HG02588 (cell line): ENCODE data around the gene CT47C1.
A peak's percentile ranks its signal among the peaks of the same experiment; 100 is the strongest.

Experiments
- ATAC-seq: cut with Tn5 transposase; IDR thresholded peaks from one replicate; pipeline ENCODE4 v1.9.1; 2021; ENCODE audit warnings: mild to moderate bottlenecking, moderate library complexity; ENCODE audit not compliant: unreplicated experiment

The CT47C1 gene

DNA sequence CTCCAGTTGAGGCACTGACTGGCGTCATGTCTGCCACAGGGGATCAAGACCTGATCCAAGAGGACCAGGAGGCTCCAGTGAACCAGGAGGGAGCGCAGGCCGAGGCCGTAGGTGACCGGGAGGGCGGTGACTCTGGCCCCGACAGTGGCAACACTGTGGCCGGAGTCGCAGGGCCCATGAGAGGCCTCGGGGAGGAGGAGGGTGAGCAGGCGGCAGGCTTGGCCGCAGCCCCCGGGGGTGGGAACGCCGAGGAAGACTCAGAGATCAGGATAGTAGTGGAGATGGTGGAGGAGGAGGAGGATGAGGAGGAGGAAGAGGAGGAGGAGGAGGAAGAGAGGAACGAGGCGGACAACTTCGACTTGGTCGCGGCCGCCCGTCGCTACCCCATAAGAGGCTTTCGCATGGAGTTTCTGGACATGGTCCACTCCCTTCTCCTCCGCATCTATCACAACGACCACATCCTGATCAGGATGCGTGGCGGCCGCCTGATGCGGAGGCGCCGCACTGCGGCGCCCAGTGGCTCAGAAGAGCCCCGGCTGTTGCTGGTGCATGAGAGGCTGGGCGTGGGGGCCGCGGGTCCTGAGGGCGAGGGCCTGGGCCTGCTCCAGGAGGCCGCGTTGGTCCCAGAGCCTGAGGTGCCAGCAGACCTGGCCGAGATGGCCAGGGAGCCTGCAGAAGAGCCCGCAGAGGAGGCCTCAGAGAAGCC lies 560 bp downstream of the CT47C1 start:
- ATAC-seq, result no peak

DNA sequence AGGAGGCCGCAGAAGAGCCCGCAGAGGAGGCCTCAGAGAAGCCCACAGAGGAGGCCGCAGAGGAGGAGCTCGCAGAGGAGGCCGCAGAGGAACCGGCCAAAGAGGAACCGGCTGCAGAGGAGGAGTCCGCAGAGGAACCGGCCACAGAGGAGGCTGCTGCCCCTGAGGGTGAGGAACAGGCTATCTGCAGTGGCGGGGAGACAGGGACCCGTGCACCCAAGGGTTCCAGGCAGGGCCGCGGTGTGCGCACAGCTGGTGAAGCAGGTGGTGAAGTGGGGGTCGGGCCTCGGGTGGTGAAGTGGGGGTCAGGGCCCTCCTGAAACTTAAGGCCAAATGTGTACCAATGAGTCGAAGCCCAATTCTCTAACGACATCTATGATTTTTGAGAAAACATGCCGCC lies 1.1 kb downstream of the CT47C1 start:
- no peak for ATAC-seq

DNA sequence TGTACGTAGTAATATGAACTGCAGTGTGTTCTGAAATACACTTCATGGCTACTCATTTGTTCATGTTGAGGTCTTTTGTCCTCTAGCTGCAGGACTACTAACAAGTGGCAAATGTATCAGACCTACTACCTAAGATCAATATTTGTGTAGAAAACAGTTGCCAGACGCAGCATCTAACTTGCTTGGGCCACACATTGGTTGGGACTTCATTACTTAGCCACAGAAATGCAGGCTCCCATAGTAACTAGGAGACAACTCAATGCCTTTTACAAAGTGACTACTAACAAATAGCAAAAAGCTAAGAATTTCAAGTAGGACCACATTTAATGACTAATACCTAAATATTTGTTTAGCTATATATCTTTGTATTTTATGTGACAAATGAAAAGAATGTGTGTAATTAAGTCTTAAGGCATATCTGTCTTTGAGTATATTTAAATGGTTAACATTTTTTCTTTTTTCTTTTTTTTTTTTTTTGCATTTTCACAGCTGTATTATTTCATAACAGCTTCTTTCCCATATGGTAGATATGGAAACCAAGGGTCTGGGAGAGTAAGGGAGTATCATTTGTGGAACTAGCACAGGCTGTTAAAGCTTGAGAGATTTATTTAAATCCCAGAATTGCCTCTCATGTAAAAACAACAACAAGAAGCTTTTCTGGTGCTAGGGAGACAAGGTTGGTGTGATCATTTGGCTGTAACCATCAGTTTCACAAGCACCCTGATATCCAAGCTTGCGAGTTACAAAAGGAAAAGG lies 2.7 kb downstream of the CT47C1 start:
- no peak for ATAC-seq

GRCh38 chrX:119082278-119082677 lies 9.5 kb downstream of the CT47C1 start:
- no peak for ATAC-seq

GRCh38 chrX:119084766-119085165 lies 12.0 kb downstream of the CT47C1 start:
- ATAC-seq, result no peak

DNA sequence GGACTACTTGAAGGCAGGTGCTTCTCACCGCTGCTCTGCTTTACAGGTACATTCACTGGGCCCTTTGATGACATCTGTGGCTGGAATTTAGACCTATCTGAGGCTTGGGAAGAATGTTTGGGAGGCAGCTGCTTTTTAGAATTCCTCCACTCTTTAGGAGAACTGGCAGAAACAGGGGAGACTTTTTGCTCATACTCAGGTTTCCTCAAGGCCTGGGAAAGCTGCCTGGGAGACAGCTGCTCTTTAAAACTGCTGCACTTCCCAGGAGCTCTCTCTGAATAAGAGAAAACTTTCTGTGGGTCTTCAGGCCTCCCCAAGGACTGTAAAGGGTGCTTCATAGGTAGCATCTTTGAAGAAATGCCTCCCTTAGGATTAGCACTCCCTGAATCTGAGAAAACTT lies 14.3 kb downstream of the CT47C1 start:
- no peak for ATAC-seq

- no peak for ATAC-seq
These were observed 16.8 kb downstream of the CT47C1 start for GRCh38 chrX:119089619-119090018.

DNA sequence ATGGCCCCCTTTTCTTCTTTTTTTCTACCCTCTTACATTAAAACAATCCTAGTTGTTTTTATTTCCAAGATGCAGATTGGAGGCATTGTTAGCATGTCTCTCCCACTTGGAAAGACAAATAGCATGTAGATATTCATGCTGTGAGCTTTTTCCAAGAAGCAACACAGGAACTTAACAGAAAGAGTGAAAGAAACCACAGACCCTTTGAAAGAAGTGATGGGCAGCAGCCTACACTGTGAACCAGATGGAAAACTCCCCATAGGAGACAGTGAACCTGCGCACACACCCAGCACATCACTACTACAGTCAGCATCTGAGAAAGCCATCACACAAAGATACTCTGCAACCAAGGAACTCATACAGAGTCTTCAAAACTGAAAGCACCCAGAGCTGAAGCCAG lies 17.8 kb downstream of the CT47C1 start:
- no peak for ATAC-seq

GRCh38 chrX:119093991-119094735 lies 21.4 kb downstream of the CT47C1 start:
- no peak for ATAC-seq

- no peak for ATAC-seq
These were observed 22.0 kb downstream of the CT47C1 start for GRCh38 chrX:119094819-119095218.

DNA sequence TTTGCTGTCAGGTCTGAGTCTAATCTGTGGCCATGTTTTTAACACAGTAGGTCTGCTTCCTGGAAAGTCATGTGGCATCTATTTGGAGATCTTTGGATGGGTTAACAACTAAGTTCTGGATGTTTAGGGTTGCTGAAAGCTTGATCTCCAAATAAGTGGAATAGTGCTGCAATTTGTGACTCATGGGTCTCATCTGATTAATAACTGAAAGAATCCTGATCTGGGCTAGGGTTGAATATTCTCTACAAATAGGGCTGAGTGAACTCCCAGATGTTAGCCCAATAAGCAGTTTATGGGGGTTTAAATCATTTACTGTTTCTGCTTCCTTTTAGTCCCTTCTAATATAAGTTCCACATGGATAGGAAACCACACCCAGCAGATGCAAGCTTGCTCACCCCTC lies 23.1 kb downstream of the CT47C1 start:
- ATAC-seq, result no peak

DNA sequence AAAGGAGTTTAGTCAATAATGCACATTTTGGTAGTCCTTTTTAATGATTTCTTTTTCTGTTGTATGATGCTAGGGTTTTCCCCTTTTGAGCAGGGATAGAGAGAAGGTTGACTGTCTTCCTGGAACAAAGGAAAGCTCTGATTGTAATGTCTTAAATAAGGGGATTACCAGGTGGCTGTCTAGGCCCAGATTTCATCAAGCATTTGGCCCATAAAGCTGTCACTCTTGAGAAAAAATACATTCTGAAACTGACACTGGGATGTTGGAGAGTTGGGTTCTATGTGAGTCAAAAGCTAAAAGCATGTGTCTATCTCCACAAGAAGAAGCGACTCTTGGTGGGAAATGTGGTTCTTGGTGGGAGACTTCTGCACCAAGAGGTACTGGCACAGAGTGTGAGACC lies 28.4 kb downstream of the CT47C1 start:
- ATAC-seq, result no peak

GRCh38 chrX:119105826-119106225 lies 33.0 kb downstream of the CT47C1 start:
- ATAC-seq, result no peak

DNA sequence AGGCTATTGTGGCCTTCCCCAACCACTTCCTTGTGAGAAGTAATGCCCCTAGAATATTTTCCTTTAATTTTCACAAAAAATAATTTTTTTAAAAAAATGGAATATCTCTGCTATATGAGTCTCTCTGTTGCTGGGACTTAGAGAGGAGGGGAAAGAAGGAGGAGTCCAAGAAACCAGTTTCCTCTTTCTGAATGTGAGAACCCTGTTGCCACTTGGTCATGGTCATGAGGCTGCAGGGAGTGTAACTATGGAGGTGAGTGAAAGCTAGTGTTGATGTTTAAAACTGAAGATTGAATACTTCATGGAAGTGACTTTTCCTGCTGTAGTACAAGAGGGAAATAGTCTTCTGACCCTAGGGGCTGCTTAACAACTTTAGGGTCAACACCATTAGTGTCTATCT lies 34.4 kb downstream of the CT47C1 start:
- no peak for ATAC-seq

GRCh38 chrX:119118780-119119395 lies 46.1 kb downstream of the CT47C1 start:
- ATAC-seq, result peak; percentile 71

DNA sequence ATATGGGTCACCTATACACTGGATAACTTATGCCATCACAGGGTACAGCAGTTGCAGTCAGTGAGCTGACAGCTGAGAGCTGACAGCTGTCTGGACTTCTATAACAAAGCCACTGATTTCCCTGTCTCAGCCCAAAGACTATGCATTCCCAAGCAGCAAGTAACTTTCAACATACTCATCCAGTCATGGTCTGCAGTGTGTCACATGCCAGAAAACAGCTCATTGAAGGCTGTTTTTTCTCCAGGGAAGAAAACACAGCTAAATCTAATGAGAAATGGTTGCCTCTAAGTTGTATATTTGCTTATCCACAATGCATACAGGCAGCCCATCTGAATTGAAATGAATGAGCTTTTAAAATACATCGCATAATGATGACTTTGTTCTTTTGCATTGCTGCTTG lies 48.5 kb downstream of the CT47C1 start:
- no peak for ATAC-seq
